NT2/D1 (cell line): ENCODE results near the gene CYP2B6.

ENCODE experiments used
- SUZ12 ChIP-seq: IDR thresholded peaks from 2 replicates; pipeline ENCODE4 v1.6.1; 2011; ENCODE audit not compliant: insufficient read length, insufficient read depth; ENCODE audit errors: extremely low read depth
- ZNF274 ChIP-seq: IDR thresholded peaks from 2 replicates; pipeline ENCODE4 v1.6.1; 2011; ENCODE audit warnings: mild to moderate bottlenecking, low read depth, low read length

DNA sequence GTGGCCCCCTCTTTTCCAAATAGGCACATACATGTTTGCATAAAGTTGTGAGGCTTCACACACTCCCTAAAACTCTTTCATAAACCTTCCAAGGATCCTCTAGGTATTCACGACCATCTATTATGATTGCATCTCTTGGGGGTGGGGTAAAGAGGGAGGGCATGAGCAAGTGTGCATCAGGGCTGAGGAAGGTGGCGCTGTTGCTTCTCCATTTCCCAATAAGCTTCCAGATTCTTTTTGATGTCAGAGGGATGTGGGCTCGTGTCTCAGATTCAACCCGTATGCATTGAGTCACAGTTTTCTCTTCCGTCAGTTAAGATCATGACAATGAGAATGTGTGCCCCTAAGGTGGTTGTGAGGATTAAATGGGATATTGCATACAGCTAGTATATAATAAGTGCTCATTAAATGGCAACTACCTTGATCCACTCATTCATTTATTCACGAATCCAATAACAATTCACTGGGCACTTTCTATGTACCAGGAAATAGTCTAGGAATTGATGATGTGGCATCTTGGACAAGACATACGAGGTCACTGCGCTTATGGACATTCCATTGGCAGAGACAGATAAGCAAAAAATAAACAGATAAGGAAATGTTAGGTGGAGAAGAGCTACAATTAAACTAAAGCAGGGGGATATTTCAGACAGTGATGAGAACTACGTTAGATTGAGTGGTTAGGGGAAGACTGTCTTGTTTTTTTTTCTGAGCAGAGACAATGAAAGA lies 10.3 kb downstream of the CYP2B6 start:
- no peak for TF ChIP-seq ZNF274
- no peak for TF ChIP-seq SUZ12
